ENCODE measurements around the gene EID3. TPM values are rescaled to one million over a fixed set of nuclear protein-coding genes. Genes with fewer than 3 reads are reported as not detected.

EID3 gene
- total RNA-seq, 1 donor from 2014 or later: 4.4 TPM

- intact Hi-C loops (cut with DNase I): no loop called here
- ATAC-seq: no peak
- no peak for TF ChIP-seq CTCF (IDR thresholded peaks at IDR 0.05)
- no peaks in the 10 kb centered on the region for H3K36me3 ChIP-seq
- H3K9me3 ChIP-seq: no peaks in the 10 kb centered on the region
- H3K27me3 ChIP-seq: no peaks in the 10 kb centered on the region
- no peak overlapping the region for H3K27ac ChIP-seq
- H3K4me1 ChIP-seq: peaks cover 6% of the 10 kb centered on the region
- no peak for DNase-seq
- no peak overlapping the region for H3K4me3 ChIP-seq
Observed at GRCh38 chr12:104279164-104279563, 24.4 kb upstream of the EID3 start.

GRCh38 chr12:104280111-104280510, 23.4 kb upstream of the EID3 start:
- intact Hi-C loops (cut with DNase I): no loop called here
- H3K27ac ChIP-seq: no peak overlapping the region
- no peak overlapping the region for H3K4me3 ChIP-seq
- DNase-seq (no peak), ATAC-seq (no peak)
- peaks cover 6% of the 10 kb centered on the region for H3K4me1 ChIP-seq
- TF ChIP-seq CTCF (IDR thresholded peaks at IDR 0.05): no peak
- H3K9me3 ChIP-seq: no peaks in the 10 kb centered on the region
- no peaks in the 10 kb centered on the region for H3K27me3 ChIP-seq
- no peaks in the 10 kb centered on the region for H3K36me3 ChIP-seq

- H3K4me1 ChIP-seq: peaks cover 11% of the 10 kb centered on the region
- DNase-seq (no peak), ATAC-seq (no peak)
Observed at GRCh38 chr12:104280717-104281458, 22.7 kb upstream of the EID3 start.

GRCh38 chr12:104281636-104282035, 21.9 kb upstream of the EID3 start:
- no peak for ATAC-seq
- H3K36me3 ChIP-seq: no peaks in the 10 kb centered on the region
- H3K27ac ChIP-seq: no peak overlapping the region
- H3K4me3 ChIP-seq: no peak overlapping the region
- no peaks in the 10 kb centered on the region for H3K9me3 ChIP-seq
- DNase-seq: no peak
- no peaks in the 10 kb centered on the region for H3K27me3 ChIP-seq
- intact Hi-C loops (cut with DNase I): no loop called here
- TF ChIP-seq CTCF (IDR thresholded peaks at IDR 0.05): no peak
- peaks cover 19% of the 10 kb centered on the region for H3K4me1 ChIP-seq

More at GRCh38 chr12:104280717-104281458, 22.7 kb upstream of the EID3 start:
- intact Hi-C loops (cut with DNase I): no loop called here
- Histone ChIP-seq H3K27ac (no peak overlapping the region), H3K27me3 (no peaks in the 10 kb centered on the region), H3K4me3 (no peak overlapping the region), H3K9me3 (no peaks in the 10 kb centered on the region), H3K36me3 (no peaks in the 10 kb centered on the region)
- TF ChIP-seq CTCF (IDR thresholded peaks at IDR 0.05): no peak

- peaks cover 19% of the 10 kb centered on the region for H3K4me1 ChIP-seq
- H3K27me3 ChIP-seq: no peaks in the 10 kb centered on the region
- intact Hi-C loops (cut with DNase I): no loop called here
- H3K27ac ChIP-seq: no peak overlapping the region
- TF ChIP-seq CTCF (IDR thresholded peaks at IDR 0.05): no peak
- no peaks in the 10 kb centered on the region for H3K9me3 ChIP-seq
- no peak for ATAC-seq
- H3K4me3 ChIP-seq: no peak overlapping the region
- H3K36me3 ChIP-seq: no peaks in the 10 kb centered on the region
- DNase-seq: no peak
Observed at GRCh38 chr12:104282109-104282508, 21.4 kb upstream of the EID3 start.

All from upper lobe of right lung (tissue), 1 donor.